ENCODE results near the gene HSF5. TPM values are rescaled to one million over a fixed set of nuclear protein-coding genes. Genes with fewer than 3 reads are reported as not detected.

Gene HSF5
- total RNA-seq, 1 donor from 2014 or later = 5.5 TPM

DNA sequence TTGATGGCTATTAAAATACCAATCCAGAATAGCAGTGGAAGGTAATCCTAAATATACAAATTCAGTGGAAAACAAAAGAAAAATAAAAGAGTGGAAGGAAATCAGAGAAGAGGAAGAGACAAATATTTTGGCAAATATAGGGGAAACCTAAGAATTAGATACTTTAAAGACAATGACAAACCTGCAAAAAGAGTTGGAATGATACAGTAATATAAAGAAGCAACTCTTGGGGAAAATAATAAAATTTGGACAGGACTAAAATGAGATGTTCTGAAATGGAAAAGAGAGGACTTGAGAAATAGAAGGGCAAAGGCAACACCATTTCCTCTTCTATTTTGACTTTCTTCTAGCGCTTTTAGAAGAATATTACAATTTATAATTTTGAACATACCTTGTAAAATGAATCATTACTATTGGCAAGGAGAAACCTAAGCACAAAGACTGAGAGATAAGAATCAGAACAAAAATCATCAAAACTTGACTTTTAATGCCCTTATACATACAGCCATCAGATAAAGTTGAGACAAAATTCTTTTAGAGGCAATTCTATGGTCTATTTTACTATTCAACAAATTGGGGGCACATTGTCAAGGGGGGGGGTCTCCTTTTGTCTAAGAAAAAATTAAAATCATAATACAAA lies 76.0 kb downstream of the HSF5 start:
- no peaks in the 10 kb centered on the region for H3K9me3 Mint-ChIP-seq
- ATAC-seq (ENCODE audit: low read depth) (no peak), DNase-seq (no peak)
- H3K27ac Mint-ChIP-seq = no peak overlapping the region
- intact Hi-C loops (cut with micrococcal nuclease) = loop anchor here (1.0 kb wide), 1 partner anchor 18 kb away; no protein-coding TSS in a partner anchor
- peaks cover 7% of the 10 kb centered on the region for H3K4me1 Mint-ChIP-seq
- POLR2A ChIA-PET = interaction anchor here (1.2 to 6.1 kb wide), 2 partner anchors 65 to 77 kb away, joined by 3 to 191 read pairs; no protein-coding TSS in a partner anchor
- no peaks in the 10 kb centered on the region for H3K27me3 Mint-ChIP-seq
- H3K36me3 Mint-ChIP-seq (ENCODE audit: low read depth) = peaks cover 2% of the 10 kb centered on the region
- H3K4me3 Mint-ChIP-seq = no peak overlapping the region
- TF ChIP-seq, protein P1, sequence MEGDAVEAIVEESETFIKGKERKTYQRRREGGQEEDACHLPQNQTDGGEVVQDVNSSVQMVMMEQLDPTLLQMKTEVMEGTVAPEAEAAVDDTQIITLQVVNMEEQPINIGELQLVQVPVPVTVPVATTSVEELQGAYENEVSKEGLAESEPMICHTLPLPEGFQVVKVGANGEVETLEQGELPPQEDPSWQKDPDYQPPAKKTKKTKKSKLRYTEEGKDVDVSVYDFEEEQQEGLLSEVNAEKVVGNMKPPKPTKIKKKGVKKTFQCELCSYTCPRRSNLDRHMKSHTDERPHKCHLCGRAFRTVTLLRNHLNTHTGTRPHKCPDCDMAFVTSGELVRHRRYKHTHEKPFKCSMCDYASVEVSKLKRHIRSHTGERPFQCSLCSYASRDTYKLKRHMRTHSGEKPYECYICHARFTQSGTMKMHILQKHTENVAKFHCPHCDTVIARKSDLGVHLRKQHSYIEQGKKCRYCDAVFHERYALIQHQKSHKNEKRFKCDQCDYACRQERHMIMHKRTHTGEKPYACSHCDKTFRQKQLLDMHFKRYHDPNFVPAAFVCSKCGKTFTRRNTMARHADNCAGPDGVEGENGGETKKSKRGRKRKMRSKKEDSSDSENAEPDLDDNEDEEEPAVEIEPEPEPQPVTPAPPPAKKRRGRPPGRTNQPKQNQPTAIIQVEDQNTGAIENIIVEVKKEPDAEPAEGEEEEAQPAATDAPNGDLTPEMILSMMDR (IDR thresholded peaks at IDR 0.05) = no peak
- CTCF ChIA-PET = no interaction called here

DNA sequence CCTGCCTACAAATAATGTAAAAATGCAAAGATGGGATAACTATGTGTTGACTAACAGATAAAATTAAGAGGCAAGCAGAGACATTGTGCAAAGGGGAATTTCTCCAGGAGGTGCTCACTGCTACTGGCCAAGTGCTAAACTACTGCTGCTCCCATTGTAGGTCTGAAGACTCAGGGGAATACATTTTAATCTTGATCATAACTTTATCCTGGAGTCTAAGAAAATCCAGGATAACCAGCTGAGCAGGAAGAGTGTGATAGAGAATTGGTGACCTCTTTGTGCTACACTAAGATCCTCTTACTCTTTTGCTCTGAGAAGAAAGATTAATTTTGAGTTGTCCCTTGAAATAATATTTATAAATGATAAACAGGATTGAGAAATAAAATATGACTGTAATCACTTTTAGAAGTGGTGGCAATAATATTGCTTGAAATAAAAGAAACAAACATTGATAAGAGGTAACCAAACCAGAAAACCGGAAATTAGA lies 76.8 kb downstream of the HSF5 start:
- Mint-ChIP-seq H3K36me3 (ENCODE audit: low read depth) (peaks cover 2% of the 10 kb centered on the region), H3K9me3 (no peaks in the 10 kb centered on the region), H3K4me3 (no peak overlapping the region), H3K27ac (no peak overlapping the region), H3K27me3 (no peaks in the 10 kb centered on the region), H3K4me1 (peaks cover 2% of the 10 kb centered on the region)
- ATAC-seq (ENCODE audit: low read depth) (no peak), DNase-seq (no peak)
- ChIA-PET POLR2A (interaction anchor here (1.0 to 1.2 kb wide), 2 partner anchors 64 to 74 kb away, joined by 3 read pairs; no protein-coding TSS in a partner anchor), CTCF (no interaction called here)
- TF ChIP-seq, protein P1 (IDR thresholded peaks at IDR 0.05) = no peak
- intact Hi-C loops (cut with micrococcal nuclease) = no loop called here

DNA sequence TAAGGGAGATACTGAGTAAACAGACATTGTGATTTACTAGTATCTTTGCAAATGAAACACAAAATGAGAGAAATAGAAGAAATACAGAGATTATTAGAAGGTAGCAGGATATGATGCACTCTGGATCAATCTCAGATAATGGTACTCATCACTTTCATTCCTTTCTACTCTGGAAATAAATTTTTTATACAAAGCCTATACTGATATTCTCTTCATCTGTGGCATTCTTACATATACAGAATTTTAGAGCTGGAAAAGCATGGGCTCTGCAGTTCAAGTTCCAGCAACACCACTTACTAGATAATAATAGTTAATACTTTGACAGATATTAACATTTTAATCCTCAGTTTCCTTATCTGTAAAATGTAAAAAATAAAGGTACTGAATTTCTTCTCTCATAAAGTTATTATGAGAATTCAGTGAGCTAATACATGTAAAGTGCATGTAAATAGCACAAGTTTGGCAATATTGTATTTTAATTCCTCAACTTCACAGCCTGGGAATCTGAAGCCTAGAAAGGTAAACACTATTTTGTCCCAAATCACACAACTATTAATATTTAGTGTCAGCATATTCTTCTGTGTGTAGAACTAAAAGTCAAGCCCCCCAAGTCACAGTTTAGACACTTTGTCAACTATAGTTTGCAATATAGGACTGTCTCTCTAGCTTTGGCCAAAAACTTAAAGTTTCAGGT lies 77.3 kb downstream of the HSF5 start:
- Mint-ChIP-seq H3K27ac (no peak overlapping the region), H3K4me3 (no peak overlapping the region), H3K9me3 (no peaks in the 10 kb centered on the region), H3K4me1 (no peaks in the 10 kb centered on the region), H3K27me3 (no peaks in the 10 kb centered on the region), H3K36me3 (ENCODE audit: low read depth) (peaks cover 2% of the 10 kb centered on the region)
- intact Hi-C loops (cut with micrococcal nuclease) = no loop called here
- DNase-seq (no peak), ATAC-seq (ENCODE audit: low read depth) (no peak)
- CTCF ChIA-PET = no interaction called here
- POLR2A ChIA-PET = interaction anchor here (1.0 to 1.2 kb wide), 2 partner anchors 64 to 73 kb away, joined by 3 read pairs; no protein-coding TSS in a partner anchor
- TF ChIP-seq, protein P1 (IDR thresholded peaks at IDR 0.05) = no peak

DNA sequence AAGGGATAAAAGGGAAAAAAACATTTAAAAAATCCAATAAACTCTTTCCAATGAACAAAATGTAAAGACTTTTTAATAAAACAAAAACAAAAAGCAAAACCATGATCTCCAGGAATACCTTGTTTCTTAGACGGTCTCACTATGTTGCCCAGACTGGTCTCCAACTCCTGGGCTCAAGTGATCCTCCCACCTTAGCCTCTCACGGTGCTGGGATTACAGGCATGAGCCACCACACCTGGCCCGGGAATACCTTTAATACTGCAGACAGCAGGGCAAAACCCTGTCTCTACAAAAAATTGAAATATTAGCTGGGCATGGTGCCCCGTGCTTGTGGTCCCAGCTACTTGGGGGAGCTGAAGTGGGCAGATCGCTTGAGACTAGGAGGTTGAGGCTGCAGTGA lies 78.8 kb downstream of the HSF5 start:
- Mint-ChIP-seq H3K27me3 (no peaks in the 10 kb centered on the region), H3K4me3 (no peak overlapping the region), H3K27ac (no peak overlapping the region), H3K36me3 (ENCODE audit: low read depth) (peaks cover 2% of the 10 kb centered on the region), H3K9me3 (no peaks in the 10 kb centered on the region), H3K4me1 (no peaks in the 10 kb centered on the region)
- ChIA-PET POLR2A (no interaction called here), CTCF (interaction anchor here (1.3 kb wide), 1 partner anchor 92 kb away, joined by 4 read pairs; no protein-coding TSS in a partner anchor)
- DNase-seq (no peak), ATAC-seq (ENCODE audit: low read depth) (no peak)
- TF ChIP-seq, protein P1 (IDR thresholded peaks at IDR 0.05) = no peak
- intact Hi-C loops (cut with micrococcal nuclease) = no loop called here

DNA sequence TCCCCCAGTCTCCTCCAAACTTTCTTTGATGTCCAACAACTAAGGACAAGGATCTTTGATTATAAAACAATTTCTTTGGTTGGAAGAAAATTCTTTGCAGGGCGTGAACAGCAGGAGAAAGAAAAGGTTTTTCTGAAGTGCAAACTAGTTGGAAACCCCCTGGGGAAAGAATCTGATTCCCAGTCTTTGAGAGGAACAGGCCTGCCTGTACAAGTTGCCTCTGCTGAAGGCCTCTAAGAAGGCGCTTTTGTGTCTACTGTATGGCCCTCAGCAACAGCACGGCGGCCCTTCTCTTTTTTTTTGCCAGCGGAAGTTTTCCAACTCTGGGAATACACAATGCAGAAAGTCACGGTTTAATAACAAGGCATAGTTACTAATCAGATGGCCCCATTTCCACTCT lies 84.9 kb downstream of the HSF5 start:
- POLR2A ChIA-PET = no interaction called here
- no peak overlapping the region for H3K4me3 Mint-ChIP-seq
- CTCF ChIA-PET = no interaction called here
- TF ChIP-seq, protein P1 (IDR thresholded peaks at IDR 0.05) = no peak
- intact Hi-C loops (cut with micrococcal nuclease) = no loop called here
- H3K27me3 Mint-ChIP-seq = no peaks in the 10 kb centered on the region
- H3K36me3 Mint-ChIP-seq (ENCODE audit: low read depth) = no peaks in the 10 kb centered on the region
- ATAC-seq (ENCODE audit: low read depth) (no peak), DNase-seq (no peak)
- H3K9me3 Mint-ChIP-seq = no peaks in the 10 kb centered on the region
- H3K27ac Mint-ChIP-seq = no peak overlapping the region
- no peaks in the 10 kb centered on the region for H3K4me1 Mint-ChIP-seq
